ENCODE measurements around the gene VSTM4. TPM values are rescaled to one million over a fixed set of nuclear protein-coding genes. Genes with fewer than 3 reads are reported as not detected.

Gene VSTM4
- total RNA-seq, 1 experiment from 2014 or later: 0.72 TPM

DNA sequence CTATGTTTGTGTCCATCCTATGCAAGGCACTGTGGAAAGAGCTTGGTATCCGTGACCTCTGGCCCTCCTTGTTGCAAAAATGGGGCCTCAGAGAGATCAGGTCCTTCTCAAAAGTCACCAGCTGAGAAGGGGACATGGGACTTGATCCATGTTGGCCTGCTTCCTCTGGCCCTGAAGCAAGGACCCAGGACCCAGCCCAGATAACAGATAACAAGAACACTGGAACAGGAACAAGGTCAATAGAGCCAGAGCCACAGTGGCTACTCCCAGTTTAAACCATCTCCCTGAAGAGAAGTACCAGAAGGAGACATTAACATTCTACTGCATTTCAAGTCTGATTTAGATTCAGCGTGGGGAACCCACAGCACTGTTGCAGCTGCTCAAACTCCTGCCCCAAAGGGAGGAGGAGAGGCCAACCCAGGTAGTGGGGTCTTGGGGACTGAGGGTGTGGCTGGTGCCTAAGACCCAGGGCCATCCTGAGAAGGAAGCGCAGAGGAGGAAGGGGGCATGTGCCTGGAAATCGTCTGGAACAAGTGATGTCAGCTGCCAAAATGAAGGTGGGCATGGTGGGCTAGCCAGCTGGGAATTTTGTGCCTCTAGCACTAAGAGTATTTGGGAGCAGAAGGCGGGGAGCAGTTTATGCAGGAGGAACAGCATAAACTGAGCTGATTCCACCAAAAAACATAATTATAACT is 61.2 kb downstream of the VSTM4 start:
- POLR2A ChIA-PET: no interaction called here
- no peak overlapping the region for H3K27ac Mint-ChIP-seq
- ATAC-seq: no peak
- TF ChIP-seq IRF2 (CRISPR knock-in tag; IDR thresholded peaks at IDR 0.05; ENCODE audit: borderline replicate concordance, low read depth): no peak
- TF ChIP-seq OVOL2 (CRISPR knock-in tag; IDR thresholded peaks at IDR 0.05; ENCODE audit: borderline replicate concordance): no peak
- no peak for TF ChIP-seq JAZF1 (CRISPR knock-in tag; IDR thresholded peaks at IDR 0.05)
- no peak for TF ChIP-seq ZNF423 (CRISPR knock-in tag; IDR thresholded peaks at IDR 0.05)
- no peak for TF ChIP-seq SOX15 (CRISPR knock-in tag; IDR thresholded peaks at IDR 0.05)
- TF ChIP-seq, protein P1, sequence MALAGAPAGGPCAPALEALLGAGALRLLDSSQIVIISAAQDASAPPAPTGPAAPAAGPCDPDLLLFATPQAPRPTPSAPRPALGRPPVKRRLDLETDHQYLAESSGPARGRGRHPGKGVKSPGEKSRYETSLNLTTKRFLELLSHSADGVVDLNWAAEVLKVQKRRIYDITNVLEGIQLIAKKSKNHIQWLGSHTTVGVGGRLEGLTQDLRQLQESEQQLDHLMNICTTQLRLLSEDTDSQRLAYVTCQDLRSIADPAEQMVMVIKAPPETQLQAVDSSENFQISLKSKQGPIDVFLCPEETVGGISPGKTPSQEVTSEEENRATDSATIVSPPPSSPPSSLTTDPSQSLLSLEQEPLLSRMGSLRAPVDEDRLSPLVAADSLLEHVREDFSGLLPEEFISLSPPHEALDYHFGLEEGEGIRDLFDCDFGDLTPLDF (CRISPR knock-in tag; IDR thresholded peaks at IDR 0.05): no peak
- no peak for TF ChIP-seq JUN (CRISPR knock-in tag; IDR thresholded peaks at IDR 0.05)
- no peak for TF ChIP-seq ZBTB43 (CRISPR knock-in tag; IDR thresholded peaks at IDR 0.05)
- no peak for TF ChIP-seq ATF1 (CRISPR knock-in tag; IDR thresholded peaks at IDR 0.05)
- TF ChIP-seq, protein P2, sequence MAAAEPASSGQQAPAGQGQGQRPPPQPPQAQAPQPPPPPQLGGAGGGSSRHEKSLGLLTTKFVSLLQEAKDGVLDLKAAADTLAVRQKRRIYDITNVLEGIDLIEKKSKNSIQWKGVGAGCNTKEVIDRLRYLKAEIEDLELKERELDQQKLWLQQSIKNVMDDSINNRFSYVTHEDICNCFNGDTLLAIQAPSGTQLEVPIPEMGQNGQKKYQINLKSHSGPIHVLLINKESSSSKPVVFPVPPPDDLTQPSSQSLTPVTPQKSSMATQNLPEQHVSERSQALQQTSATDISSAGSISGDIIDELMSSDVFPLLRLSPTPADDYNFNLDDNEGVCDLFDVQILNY (CRISPR knock-in tag; IDR thresholded peaks at IDR 0.05): no peak
- TF ChIP-seq ZBTB21 (CRISPR knock-in tag; IDR thresholded peaks at IDR 0.05; ENCODE audit: borderline replicate concordance): no peak
- TF ChIP-seq, protein P3, sequence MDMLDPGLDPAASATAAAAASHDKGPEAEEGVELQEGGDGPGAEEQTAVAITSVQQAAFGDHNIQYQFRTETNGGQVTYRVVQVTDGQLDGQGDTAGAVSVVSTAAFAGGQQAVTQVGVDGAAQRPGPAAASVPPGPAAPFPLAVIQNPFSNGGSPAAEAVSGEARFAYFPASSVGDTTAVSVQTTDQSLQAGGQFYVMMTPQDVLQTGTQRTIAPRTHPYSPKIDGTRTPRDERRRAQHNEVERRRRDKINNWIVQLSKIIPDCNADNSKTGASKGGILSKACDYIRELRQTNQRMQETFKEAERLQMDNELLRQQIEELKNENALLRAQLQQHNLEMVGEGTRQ (CRISPR knock-in tag; IDR thresholded peaks at IDR 0.05): no peak
- peaks cover 5% of the 10 kb centered on the region; the same call in 1 of the 2 replicates for H3K9me3 Mint-ChIP-seq
- CTCF ChIA-PET: no interaction called here
- H3K4me3 Mint-ChIP-seq: no peak overlapping the region
- no peak for DNase-seq (ENCODE audit: low spot score)
- no peaks in the 10 kb centered on the region for H3K36me3 Mint-ChIP-seq
- no peaks in the 10 kb centered on the region for H3K27me3 Mint-ChIP-seq (ENCODE audit: low read depth)
- peaks cover 9% of the 10 kb centered on the region for H3K4me1 Mint-ChIP-seq

- H3K27me3 Mint-ChIP-seq (ENCODE audit: low read depth): no peaks in the 10 kb centered on the region
- POLR2A ChIA-PET: no interaction called here
- peaks cover 9% of the 10 kb centered on the region for H3K4me1 Mint-ChIP-seq
- H3K36me3 Mint-ChIP-seq: no peaks in the 10 kb centered on the region
- no peak for ATAC-seq
- H3K9me3 Mint-ChIP-seq: peaks cover 6% of the 10 kb centered on the region; the same call in 1 of the 2 replicates
- no peak overlapping the region for H3K4me3 Mint-ChIP-seq
- no peak for DNase-seq (ENCODE audit: low spot score)
- CTCF ChIA-PET: no interaction called here
- no peak overlapping the region for H3K27ac Mint-ChIP-seq
- no peak for TF ChIP-seq IRF2 (CRISPR knock-in tag; IDR thresholded peaks at IDR 0.05; ENCODE audit: borderline replicate concordance, low read depth)
- TF ChIP-seq SOX15 (CRISPR knock-in tag; IDR thresholded peaks at IDR 0.05): no peak
- no peak for TF ChIP-seq ZNF532 (CRISPR knock-in tag; IDR thresholded peaks at IDR 0.05; ENCODE audit: borderline replicate concordance)
- no peak for TF ChIP-seq NFYB (CRISPR knock-in tag; conservative IDR thresholded peaks at IDR 0.05; ENCODE audit: low read depth)
- no peak for TF ChIP-seq FOXK1 (CRISPR knock-in tag; IDR thresholded peaks at IDR 0.05)
- no peak for TF ChIP-seq FOXP1 (CRISPR knock-in tag; IDR thresholded peaks at IDR 0.05; ENCODE audit: borderline replicate concordance)
- no peak for TF ChIP-seq AR (CRISPR knock-in tag; IDR thresholded peaks at IDR 0.05)
- no peak for TF ChIP-seq ZNF232 (CRISPR knock-in tag; IDR thresholded peaks at IDR 0.05)
- TF ChIP-seq EMX1 (CRISPR knock-in tag; IDR thresholded peaks at IDR 0.05): no peak
- TF ChIP-seq JAZF1 (CRISPR knock-in tag; IDR thresholded peaks at IDR 0.05): no peak
- no peak for TF ChIP-seq JUN (CRISPR knock-in tag; IDR thresholded peaks at IDR 0.05)
- TF ChIP-seq MXD4 (CRISPR knock-in tag; IDR thresholded peaks at IDR 0.05; ENCODE audit: borderline replicate concordance): no peak
These were observed 62.0 kb downstream of the VSTM4 start for GRCh38 chr10:49053053-49053997.

Data from WTC11 (cell line).